ENCODE data around the gene RIC1.

DNA sequence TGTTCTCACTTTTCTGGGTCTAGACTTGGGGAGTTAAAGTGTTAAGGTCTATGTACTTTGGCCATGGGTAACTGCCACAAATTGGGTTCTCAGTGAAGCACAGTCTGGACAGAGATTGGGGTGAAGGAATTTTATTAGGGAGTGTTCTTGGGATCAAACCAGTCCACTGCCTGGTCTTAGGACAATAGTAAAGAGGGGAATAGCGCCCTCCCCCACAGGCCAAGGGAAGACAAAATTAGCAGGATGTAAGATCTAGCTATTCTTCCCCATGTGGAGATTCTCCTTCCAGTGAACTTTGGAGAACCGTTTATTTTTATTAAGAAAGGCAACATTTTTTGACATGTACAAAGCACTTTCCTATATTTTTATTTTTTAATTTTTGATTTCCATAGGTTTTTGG lies 18.4 kb upstream of the RIC1 start:
- TF ChIP-seq POLR2AphosphoS5 (IDR thresholded peaks at IDR 0.05) (no peak), POLR2A (IDR thresholded peaks at IDR 0.05) (no peak)
- TF ChIP-seq, protein P1, sequence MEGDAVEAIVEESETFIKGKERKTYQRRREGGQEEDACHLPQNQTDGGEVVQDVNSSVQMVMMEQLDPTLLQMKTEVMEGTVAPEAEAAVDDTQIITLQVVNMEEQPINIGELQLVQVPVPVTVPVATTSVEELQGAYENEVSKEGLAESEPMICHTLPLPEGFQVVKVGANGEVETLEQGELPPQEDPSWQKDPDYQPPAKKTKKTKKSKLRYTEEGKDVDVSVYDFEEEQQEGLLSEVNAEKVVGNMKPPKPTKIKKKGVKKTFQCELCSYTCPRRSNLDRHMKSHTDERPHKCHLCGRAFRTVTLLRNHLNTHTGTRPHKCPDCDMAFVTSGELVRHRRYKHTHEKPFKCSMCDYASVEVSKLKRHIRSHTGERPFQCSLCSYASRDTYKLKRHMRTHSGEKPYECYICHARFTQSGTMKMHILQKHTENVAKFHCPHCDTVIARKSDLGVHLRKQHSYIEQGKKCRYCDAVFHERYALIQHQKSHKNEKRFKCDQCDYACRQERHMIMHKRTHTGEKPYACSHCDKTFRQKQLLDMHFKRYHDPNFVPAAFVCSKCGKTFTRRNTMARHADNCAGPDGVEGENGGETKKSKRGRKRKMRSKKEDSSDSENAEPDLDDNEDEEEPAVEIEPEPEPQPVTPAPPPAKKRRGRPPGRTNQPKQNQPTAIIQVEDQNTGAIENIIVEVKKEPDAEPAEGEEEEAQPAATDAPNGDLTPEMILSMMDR (IDR thresholded peaks at IDR 0.05) = no peak
